Activated B cell treated with CpG ODN at 0.5 μM for 24 hours (primary cell): Measurements from ENCODE around the gene USPL1. TPM values are rescaled to one million over a fixed set of nuclear protein-coding genes. Genes with fewer than 3 reads are reported as not detected.

Experiments used
- ATAC-seq: fragments of 200-7000 bp; cut with Tn5 transposase; one replicate; pipeline ENCODE4 v1.10.0; 2021; ENCODE audit warnings: low read depth, mild to moderate bottlenecking, moderate library complexity
- CTCF ChIA-PET: fragments of 350-600 bp; sonication (Branson Sonifier 250); formaldehyde crosslinking; loops from one replicate; lab custom pipeline; 2021; ENCODE audit warnings: antibody characterized with exemption; lab: Charles Lee
- POLR2A ChIA-PET: fragments of 350-600 bp; sonication (Branson Sonifier 250); formaldehyde crosslinking; loops from one replicate; lab custom pipeline; 2021; ENCODE audit warnings: antibody characterized with exemption; lab: Charles Lee
- DNase-seq: peaks from one replicate; pipeline ENCODE4 v3.0.0; 2022
- H3K27ac Mint-ChIP-seq: one replicate; pipeline ENCODE4 v1.8.0; 2020; ENCODE audit warnings: mixed read lengths
- H3K27me3 Mint-ChIP-seq: one replicate; pipeline ENCODE4 v1.8.0; 2021; ENCODE audit warnings: mixed read lengths
- H3K36me3 Mint-ChIP-seq: one replicate; pipeline ENCODE4 v1.8.0; 2021; ENCODE audit warnings: low read depth, mixed read lengths
- H3K4me1 Mint-ChIP-seq: one replicate; pipeline ENCODE4 v1.8.0; 2021; ENCODE audit warnings: mixed read lengths
- H3K4me3 Mint-ChIP-seq: one replicate; pipeline ENCODE4 v1.8.0; 2020; ENCODE audit warnings: mild to moderate bottlenecking, mixed read lengths
- H3K9me3 Mint-ChIP-seq: one replicate; pipeline ENCODE4 v1.8.0; 2020; ENCODE audit warnings: mixed read lengths
- CTCF ChIP-seq: fragments of 200-600 bp; IDR thresholded peaks from one replicate; pipeline ENCODE4 v1.8.0; 2022; ENCODE audit warnings: antibody characterized with exemption, mild to moderate bottlenecking
- intact Hi-C: fragments of 100-400 bp; cut with micrococcal nuclease; formaldehyde crosslinking; loops from one replicate; pipeline ENCODE4 v1.15.1; 2024
- total RNA-seq: library from RNA; stranded (reverse); gene quantifications from 2 replicates; pipeline ENCODE4 v1.2.3, GENCODE V29; 2022

USPL1 gene
- total RNA-seq, 1 donor from 2014 or later = 33.6 TPM

- H3K4me3 Mint-ChIP-seq = peak overlapping the region; percentile 92
- no peaks in the 10 kb centered on the region for H3K27me3 Mint-ChIP-seq
- no peak for TF ChIP-seq CTCF
- CTCF ChIA-PET = no interaction called here
- peaks cover 3% of the 10 kb centered on the region for H3K36me3 Mint-ChIP-seq
- DNase-seq (peak; percentile 94), ATAC-seq (peak; percentile 93)
- intact Hi-C loops = loop anchor here (1.0 to 2.0 kb wide), 13 partner anchors 9 to 541 kb away; partner anchors contain the start of genes ALOX5AP, HMGB1, KATNAL1 and USPL1
- peak overlapping the region; percentile 92 for H3K27ac Mint-ChIP-seq
- POLR2A ChIA-PET = no interaction called here
- no peaks in the 10 kb centered on the region for H3K9me3 Mint-ChIP-seq
- peaks cover 29% of the 10 kb centered on the region for H3K4me1 Mint-ChIP-seq
Observed at GRCh38 chr13:30673669-30674521, 56.2 kb downstream of the USPL1 start.

GRCh38 chr13:30675717-30676116 lies 58.0 kb downstream of the USPL1 start:
- H3K27ac Mint-ChIP-seq = no peak overlapping the region
- CTCF ChIA-PET = no interaction called here

GRCh38 chr13:30676672-30677071 lies 59.0 kb downstream of the USPL1 start:
- DNase-seq = no peak
- TF ChIP-seq CTCF = no peak
- no peak overlapping the region for H3K27ac Mint-ChIP-seq
- H3K36me3 Mint-ChIP-seq = peaks cover 3% of the 10 kb centered on the region
- H3K4me1 Mint-ChIP-seq = peaks cover 30% of the 10 kb centered on the region
- POLR2A ChIA-PET = interaction anchor here (1.6 kb wide), 1 partner anchor 17 kb away, joined by 8 read pairs; no protein-coding TSS in a partner anchor
- intact Hi-C loops = no loop called here
- ATAC-seq = no peak
- CTCF ChIA-PET = interaction anchor here (0.8 to 1.0 kb wide), 2 partner anchors 57 to 126 kb away, joined by 3 read pairs; no protein-coding TSS in a partner anchor
- no peak overlapping the region for H3K4me3 Mint-ChIP-seq
- no peaks in the 10 kb centered on the region for H3K27me3 Mint-ChIP-seq
- H3K9me3 Mint-ChIP-seq = no peaks in the 10 kb centered on the region

More at GRCh38 chr13:30675717-30676116, 58.0 kb downstream of the USPL1 start:
- no peak for TF ChIP-seq CTCF
- POLR2A ChIA-PET = interaction anchor here (1.0 to 1.6 kb wide), 3 partner anchors 16 to 68 kb away, joined by 3 to 8 read pairs (median 6); partner anchors contain the start of gene USPL1
- H3K9me3 Mint-ChIP-seq = no peaks in the 10 kb centered on the region
- no peak for ATAC-seq
- peaks cover 36% of the 10 kb centered on the region for H3K4me1 Mint-ChIP-seq
- H3K36me3 Mint-ChIP-seq = peaks cover 3% of the 10 kb centered on the region
- intact Hi-C loops = loop anchor here (2.0 kb wide), 5 partner anchors 15 to 543 kb away; partner anchors contain the start of gene KATNAL1
- no peaks in the 10 kb centered on the region for H3K27me3 Mint-ChIP-seq
- H3K4me3 Mint-ChIP-seq = no peak overlapping the region
- DNase-seq = no peak

- H3K9me3 Mint-ChIP-seq = no peaks in the 10 kb centered on the region
- peak overlapping the region; percentile 20 for H3K27ac Mint-ChIP-seq
- peaks cover 15% of the 10 kb centered on the region for H3K4me1 Mint-ChIP-seq
- H3K27me3 Mint-ChIP-seq = no peaks in the 10 kb centered on the region
- ChIA-PET POLR2A (interaction anchor here (0.7 kb wide), 1 partner anchor 116 kb away, joined by 3 read pairs; no protein-coding TSS in a partner anchor), CTCF (interaction anchor here (1.2 kb wide), 1 partner anchor 124 kb away, joined by 6 read pairs; no protein-coding TSS in a partner anchor)
- peak; percentile 96 for ATAC-seq
- no peak overlapping the region for H3K4me3 Mint-ChIP-seq
- intact Hi-C loops = loop anchor here (1.0 kb wide), 4 partner anchors 65 to 547 kb away; no protein-coding TSS in a partner anchor
- TF ChIP-seq CTCF = no peak
- DNase-seq = no peak
- no peaks in the 10 kb centered on the region for H3K36me3 Mint-ChIP-seq
Observed at GRCh38 chr13:30679483-30680330, 62.0 kb downstream of the USPL1 start.
